Stimulated activated CD4-positive, alpha-beta T cell treated with anti-CD3 and anti-CD28 coated beads, Interleukin-1b, Interleukin-23, amount 100 ng/mL, for 1 hour (primary cell): ENCODE measurements around the gene ABR.
A peak's percentile ranks its signal among the peaks of the same experiment; 100 is the strongest.

Experiments used
- DNase-seq, 2 donors: peaks; one replicate each; pipeline ENCODE4 v3.0.0-alpha.2; 2020; ENCODE audit warnings: low read depth in 2 of 2

ABR gene

DNA sequence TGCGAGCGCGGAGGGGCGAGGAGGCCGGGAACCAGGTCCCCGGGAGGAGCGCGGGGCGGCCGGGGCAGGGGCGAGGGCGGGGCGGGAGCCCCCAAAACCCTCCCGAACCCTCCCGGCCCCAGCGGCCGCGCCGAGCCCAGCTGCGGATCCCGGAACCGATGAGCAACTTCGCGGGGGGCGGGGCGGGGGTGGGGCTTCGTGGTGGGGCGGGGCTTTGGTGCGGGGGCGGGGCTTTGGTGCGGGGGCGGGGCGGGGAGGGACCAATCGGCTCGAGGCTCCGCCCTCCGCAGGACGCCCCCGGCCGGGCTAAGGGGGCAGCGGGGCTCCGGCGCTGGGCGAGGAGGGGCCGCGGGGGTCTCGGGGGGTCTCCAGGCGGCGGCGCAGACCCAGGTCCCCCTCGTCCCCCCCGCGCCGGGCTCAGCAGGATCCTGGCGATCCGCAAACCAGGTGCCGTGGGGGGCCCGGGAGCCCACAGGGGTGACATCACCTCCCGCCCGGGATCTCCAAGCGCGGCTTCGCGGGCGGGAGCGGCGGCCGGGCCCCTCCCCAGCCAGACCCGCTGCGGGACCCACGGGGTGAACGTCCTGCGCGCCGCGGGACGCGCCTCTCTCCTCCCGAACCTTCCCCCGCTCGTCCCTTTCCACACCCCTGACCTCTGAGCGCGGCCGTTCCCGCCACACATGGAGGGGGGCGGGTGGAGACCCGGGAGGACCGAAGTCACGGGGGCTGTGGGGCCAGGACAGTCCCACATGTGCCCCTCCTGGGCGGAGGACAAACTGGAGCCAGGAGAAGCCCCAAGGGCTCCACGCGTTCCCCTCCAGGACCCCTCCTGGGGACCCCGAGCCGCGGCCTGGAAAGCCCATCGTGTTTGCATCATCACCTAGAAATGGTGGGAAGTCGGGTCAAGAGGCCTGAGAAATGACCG lies at the start of gene ABR:
ABR (minus strand) TSS at position 164 of the 925 bp plus-strand sequence. CDS start 254 bp downstream, outside the sequence.
- DNase-seq, result peak; percentile 25 to 36

DNA sequence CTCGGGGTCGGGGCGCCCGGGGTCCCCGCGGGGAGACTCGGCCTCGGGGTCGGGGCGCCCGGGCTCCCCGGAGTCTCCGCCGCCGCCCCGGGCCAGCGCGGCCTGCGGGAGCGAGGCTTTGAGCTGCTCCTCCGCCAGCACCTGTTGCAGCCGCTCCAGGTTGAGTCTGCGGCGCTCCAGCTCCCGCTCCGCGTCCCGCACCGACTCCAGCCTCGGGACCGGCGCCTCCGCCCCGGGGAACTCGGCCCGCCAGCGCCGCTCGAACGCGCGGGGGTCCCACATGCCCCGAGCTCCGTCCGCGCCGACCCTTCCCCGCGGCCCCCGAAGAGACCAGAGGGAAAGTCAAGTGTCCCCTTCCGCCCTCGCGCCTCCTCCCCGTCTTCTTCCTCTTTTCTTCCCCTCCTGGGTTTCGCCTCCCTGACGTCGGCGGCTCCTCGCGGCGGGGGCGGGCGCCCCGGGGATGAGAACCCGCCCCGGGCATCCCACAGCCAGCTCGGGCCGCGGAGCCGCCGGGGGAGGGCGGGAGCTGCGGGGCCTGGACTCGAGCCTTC lies 49.6 kb upstream of the ABR start:
- no peak for DNase-seq

DNA sequence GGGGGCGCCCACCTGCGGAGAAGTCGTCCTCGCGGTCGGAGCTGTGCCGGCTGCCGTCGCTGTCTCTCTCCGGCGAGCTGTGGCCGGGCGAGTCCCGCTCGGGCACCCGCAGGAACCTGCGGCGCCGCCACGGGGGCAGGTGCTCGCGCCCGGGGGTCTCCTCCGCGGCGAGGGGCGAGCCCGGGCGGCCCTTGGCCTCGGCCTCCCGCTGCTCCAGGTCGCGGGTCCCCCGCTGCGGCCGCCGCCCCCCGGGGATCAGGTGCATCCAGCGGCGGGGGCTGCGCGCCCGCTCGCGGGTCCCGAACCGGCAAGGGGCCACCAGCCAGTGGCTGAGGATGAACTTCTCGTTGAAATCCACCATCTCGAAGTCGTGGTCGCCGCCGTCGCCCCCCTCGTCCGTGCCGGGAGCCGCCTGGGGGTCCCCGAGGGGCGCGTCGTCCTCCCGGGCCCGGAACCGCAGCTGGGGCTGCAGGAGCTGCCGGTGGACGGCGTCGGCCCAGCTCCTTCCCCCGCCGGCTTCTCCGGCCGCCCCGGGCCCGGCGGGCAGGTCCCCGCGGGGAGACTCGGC lies 49.1 kb upstream of the ABR start:
- no peak for DNase-seq

DNA sequence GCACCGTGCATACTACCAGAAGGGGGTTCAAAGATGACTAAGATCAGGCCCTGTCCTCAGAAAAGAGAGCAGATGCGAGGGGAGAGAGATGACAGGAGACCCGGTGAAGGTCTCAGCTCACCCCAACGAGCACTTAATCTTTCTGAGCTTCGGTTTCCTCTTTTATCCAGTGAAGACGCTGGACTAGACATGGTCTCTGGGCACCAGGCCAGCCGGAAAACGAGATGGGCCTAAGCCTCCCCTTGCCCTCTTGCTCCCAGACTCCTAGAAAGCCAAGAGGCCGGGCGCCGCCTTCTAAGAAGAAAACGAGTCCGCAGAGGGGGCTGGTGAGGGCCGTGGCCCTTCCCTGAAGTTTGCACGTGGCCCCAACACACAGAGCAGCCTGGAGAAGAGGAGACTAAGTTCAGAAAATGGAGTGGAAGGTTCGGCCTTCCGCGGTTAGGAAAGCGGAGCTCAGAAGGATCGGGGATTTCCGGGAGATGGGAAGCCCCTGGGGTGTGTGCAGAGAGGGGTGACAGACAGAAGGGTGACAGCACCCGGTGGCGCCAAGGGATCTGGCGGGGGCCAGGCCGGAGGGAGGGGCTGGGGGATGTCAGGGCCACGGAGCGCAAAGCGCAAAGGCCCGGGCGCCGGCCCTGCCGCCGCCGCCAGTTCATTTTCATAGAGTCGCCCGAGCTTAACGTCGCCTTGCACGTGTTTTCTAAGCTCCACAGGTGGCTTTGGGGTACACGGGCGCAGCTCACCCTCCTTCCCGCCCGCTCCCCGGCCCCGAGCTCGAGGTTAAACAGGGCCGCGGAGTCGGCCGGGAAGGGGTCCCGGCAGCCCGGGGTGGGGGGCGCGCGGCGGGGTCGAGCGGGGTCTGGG lies 48.4 kb upstream of the ABR start:
- DNase-seq, result no peak

DNA sequence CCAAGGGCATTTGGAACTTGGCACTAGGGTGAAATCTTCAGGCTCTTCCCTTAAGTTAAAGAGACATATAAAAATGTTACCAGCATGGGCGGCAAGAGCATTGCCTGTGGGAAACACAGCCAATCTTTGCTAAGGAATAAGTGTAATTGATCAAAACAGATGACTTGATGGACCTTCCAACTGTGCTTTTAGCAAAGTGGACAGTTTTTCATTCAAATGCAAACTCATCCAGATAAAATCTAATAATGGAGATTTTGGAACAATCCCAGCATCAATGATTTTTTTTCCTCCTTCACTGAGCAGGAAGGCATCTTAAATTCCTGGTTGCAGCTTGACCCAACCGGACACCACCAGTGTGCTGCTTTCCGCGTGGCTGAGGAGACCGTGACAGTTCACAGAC lies 47.6 kb upstream of the ABR start:
- no peak for DNase-seq

DNA sequence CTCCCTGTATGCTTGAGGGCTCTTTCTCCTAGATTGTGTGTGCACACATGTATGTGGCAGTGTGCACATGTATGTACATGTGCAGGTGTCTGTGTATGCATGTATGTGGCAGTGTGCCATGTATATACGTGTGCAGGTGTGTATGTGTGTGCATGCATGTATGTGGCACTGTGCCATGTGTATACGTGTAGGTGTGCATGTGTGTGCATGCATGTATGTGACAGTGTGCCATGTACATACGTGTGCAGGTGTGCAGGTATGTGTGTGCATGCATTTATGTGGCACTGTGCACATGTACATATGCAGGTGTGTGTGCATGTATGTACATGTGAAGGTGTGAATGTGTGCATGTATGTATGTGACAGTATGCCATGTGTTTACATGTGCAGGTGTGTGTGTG lies 46.5 kb upstream of the ABR start:
- DNase-seq, result no peak

DNA sequence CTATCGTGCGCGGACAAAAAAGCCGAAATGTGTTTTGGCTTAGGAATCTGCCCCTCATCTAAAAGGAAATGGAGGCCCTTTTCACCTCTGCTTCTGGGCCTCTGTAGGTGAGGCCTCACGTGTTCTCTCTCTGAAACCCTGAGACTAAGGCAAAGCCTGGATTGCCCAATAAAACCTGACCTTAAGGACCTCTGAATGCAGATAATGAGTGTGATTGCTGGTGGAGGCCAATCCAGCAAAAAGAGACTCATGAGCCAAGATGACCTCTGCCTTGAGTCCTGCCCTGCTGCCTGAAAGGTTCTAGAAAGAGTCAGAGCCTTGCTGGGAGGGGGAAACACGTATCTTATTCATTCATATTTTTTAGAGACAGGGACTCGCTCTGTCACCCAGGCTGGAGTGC lies 44.5 kb upstream of the ABR start:
- DNase-seq, result no peak

DNA sequence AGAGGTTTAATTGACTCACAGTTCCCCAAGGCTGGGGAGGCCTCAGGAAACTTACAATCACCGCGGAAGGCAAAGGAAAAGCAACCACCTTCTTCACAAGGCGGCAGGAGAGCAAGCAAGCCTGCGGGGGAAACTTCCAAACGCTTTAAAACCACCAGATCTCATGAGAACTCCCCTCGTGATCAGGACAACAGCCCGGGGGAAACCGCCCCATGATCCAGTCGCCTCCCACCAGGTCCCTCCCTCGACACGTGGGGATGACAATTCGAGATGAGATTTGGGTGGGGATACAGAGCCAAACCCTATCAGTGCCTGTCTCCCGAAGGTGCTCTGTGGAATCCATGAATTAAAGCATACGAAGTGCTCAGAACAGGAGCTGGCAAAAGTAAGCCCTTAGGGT lies 43.9 kb upstream of the ABR start:
- no peak for DNase-seq

DNA sequence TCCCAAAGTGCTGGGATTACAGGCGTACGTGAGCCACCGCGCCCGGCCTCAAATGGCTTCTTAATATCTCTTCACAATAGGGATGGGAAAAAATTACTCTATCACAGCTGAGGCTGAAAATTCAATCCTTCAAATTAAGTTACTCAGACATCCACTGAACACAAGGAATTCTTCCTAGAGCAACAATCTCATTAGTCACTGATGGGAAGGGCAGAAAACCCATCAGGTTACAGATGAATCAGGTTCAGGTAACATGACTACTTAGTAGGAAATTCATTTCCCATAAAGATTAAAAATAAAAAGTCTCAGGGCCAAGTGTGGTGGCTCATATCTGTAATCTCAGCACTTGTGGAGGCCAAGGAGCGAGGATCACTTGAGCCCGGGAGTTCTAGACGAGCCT lies 42.5 kb upstream of the ABR start:
- DNase-seq, result no peak

DNA sequence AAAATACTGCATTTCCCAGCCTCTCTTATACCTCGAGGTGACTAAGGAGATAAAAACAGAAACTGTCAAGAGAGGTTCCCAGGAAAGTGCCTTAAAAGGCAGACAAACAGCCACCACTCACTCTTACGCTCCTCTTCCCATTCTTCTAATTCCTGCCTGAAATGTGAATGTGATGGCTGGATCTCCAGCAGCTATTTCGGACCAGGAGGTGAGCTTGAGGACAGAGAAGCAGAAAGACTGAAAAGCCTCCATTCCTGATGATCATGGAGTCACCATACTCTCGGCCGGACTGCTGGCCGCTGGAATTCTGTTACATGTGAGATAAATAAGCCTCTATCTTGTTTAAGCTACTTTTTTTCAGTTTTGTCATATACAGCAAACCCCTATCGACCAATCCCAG lies 41.4 kb upstream of the ABR start:
- DNase-seq, result no peak

DNA sequence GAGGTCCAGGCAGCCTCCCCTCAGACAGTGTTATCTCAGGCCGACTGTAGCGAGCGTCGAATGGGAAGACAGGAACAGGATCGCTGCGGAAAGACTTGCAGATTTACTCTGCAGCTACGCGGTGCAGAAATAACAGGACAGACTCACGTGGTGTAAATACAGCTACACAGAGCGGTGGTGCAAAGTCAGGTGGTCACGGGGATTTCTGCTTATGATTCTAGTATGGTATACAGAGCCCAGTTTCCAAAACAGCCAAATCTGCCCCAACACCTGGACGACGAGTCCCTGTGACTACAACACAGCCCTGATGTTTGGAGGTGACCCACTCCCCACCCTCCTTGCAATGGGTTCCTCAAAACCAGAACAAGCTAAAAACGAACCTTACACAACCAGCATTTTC lies 40.6 kb upstream of the ABR start:
- no peak for DNase-seq

DNA sequence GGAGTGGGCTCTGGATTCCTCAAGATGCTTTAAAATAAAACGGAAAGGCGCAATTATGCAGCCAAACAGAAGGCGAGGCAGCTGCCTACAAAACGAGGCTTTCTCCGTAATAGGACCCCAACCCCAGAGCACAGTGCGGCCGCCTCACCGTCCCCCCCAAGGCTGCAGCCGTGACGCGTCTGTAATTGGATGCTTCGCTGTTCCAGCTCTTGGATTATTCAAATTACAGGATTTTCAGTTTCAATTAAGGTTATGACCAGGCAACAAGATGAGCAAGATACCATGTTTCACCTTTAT lies 37.3 kb upstream of the ABR start:
- no peak for DNase-seq

DNA sequence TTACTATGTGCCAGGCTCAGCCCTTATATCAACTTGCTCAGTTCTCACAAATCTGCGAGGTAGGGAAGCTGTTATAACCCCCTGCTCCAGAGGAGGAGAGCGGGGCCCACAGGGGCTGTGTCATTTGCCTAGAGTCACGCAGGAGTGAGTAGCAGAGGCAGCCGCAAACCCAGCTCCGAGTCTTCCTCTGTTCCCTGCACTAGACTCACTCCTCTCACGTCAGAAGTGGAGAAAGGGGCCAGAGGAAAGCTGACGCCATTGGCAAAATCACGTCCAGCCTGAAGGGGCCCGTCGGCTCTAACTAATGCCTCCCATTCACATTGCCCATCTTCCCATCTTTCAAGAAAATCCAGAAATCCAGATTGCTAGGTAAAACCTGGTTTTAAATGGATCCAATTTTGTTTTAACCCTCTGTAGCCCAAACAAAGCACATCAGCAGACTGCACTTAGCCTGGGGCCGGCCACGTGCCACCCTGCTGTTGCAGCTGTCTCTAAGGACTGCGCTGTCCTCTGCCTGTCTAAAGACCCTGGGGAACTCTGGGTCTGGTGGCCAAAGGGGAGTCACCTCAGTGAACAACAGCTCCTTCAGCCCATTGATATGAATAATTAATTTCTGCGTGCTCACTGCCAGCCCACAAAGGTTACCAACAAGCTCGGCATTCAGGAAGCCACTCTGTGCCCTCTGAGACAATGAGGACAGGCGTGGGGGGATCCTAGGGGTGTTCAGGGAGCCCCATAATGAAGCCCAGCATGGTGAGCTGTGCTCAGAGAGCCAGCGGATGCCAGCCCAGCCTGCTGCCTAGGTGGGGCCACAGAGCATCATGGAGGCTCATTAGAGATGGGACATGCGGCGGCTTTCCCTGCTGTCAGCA lies 36.7 kb upstream of the ABR start:
- DNase-seq, result no peak

DNA sequence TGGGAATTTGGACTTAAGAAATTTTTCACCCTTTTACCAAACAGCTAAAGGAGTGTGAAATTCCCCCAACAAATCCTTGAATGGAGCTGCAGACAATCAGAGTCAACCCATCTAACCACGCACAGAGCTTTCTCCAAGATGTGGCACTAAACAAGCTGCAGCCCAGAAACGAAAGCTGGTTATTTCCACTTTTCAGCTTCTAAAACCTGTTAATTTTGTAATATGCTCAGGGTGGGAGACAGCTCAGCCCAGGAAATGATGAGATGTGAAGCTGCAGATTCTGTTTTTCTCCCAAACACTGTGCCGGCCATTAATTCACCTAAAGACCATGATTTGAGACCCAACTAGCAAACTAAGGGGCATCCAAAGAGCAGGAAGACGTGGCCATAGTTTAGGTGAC lies 33.2 kb upstream of the ABR start:
- DNase-seq, result no peak

DNA sequence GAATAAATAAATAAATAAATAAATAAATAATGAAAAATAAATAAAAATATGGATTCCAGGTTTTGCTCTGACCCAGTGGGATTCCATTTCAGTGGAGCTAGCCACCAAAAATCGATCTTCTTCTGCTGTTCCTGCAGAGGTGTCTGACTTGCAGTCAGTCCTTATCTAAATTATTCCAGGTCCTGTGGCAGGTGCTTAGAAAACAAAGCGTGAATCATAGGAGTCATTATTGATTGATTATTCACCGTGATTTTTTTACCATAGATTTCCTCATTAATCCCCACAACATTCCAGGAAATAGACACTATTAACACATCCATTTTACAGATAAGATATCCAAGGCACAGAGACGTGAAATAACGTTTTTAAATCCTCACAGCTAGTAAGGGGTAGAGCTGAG lies 31.5 kb upstream of the ABR start:
- no peak for DNase-seq

DNA sequence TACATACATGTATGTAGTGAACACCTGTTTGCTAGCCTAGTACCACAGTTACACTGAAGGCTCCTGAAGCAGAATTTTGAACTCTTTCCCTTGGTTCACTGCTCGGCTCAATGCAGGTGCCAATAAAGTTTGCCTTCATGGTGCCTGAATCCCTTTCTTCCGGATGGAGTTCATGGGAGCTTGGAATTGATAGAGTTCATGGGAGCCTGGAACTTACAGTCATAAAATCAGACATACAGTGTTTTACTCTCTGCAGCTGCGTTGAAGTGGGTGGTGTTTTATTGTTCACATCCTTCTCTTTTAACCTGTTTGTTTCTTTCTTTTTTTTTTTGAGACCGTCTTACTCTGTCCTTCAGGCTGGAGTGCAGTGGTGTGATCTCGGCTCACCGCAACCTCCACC lies 29.2 kb upstream of the ABR start:
- no peak for DNase-seq

DNA sequence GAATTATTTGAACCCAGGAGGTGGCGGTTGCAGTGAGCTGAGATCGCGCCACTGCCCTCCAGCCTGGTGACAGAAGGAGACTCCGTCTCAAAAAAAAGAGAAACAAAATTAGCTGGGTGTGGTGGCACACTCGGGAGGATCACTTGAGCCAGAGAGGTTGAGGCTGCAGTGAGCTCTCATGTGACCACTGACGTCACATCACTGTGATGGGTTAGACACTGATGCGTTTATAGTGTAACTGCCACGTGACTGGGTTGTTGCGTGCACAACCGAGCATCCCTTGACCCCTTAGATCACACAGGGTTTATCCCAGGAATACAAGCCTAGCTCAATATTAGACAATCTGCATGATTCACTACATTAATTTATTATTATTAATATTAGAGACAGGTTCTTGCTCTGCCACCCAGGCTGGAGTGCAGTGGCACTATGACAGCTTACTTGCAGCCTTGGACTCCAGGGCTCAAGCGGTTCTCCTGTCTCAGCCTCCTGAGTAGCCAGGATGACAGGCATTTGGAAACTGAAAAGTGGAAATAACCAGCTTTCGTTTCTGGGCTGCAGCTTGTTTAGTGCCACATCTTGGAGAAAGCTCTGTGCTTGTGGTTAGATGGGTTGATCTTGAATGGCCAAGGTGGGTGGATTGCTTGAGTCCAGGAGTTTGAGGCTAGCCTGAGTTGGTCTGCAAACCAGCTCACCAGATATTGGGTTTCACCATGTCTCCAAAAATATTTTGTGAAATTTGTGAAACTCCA lies 26.4 kb upstream of the ABR start:
- DNase-seq, result no peak

DNA sequence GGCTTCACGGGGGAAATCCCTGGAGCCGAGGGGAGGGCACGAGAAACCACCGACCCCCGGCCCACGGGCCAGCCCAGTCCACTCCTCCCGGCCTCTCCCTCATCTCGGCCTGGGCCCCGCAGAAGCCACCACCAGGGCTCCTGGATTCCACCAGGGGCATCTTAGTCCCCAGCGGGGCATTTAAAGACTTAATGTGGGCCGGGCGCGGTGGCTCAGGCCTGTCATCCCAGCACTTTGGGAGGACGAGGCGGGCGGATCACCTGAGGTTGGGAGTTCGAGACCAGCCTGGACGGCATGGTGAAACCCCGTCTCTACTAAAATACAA lies 24.1 kb upstream of the ABR start:
- no peak for DNase-seq

DNA sequence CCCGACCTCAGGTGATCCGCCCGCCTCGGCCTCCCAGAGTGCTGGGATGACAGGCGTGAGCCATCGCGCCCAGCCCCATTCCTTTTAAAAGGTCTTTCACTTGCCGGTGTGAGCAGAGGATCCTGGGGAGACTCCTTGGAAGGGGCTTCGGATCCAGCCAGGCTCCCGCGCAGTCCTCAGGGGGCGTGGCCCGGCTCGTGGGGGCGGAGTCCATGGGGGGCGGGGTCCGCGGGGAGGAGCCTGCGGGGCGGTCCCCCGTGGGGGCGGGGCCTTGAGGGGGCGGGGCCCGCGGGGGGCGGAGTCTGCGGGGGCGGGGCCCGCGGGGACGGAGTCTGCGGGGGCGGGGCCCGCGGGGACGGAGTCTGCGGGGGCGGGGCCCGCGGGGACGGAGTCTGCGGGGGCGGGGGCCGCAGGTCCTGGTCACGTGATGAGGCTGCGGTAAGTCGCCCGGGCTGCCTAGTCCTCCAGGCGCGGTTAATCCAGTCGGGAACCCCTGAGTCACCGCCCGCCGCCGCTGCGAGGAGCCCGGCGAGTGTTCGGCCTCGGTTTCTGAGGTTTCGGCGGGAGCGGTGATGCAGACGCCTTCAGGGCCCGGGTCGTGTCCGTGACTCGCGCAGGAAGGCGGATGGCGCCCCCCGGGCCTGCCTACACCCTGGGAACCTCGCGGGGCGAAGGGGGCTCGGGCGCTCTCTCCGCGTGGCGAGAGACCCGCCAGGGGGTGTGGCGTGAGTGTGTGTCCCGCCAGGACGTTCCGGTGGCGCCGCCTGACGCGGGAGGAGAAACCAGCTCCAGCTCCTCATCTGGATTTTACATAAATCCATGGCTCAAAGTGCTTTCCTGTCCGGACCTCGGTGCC lies 23.6 kb upstream of the ABR start:
- DNase-seq, result peak in 1 of 2 donors; percentile 25

DNA sequence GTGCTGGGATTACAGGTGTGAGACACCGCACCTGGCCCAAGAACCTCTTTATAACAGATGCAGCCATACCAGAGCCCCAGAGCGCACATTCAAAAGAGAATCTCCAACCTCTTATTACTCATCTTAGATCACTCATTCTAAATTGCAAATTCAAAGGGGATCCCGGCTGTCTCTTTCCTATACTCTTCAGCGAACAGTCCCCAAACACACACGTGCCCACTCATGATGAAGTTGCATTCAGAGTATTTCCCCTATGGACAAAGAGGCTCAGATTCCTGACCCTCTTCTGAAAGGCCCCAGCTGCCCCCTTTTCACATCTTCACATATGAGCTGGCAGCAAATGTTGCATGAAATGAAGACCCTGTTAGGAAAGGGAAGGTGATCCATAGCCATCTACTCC lies 22.5 kb upstream of the ABR start:
- no peak for DNase-seq
